NCI-H2227 (cell line): ENCODE measurements around the gene BLOC1S4.
"Not testable (repeated sequence)": the region's sequence is repeated elsewhere in the genome, so short reads cannot be mapped to it uniquely, and the experiment has no call there.

ENCODE experiments used
- DNase-seq: peaks from one replicate; lab custom pipeline; 2025; ENCODE audit not compliant: unreplicated experiment; lab: John Stamatoyannopoulos, UW

Gene BLOC1S4

GRCh38 chr4:6734165-6734786 is 18.3 kb downstream of the BLOC1S4 start:
- DNase-seq, result no peak

DNA sequence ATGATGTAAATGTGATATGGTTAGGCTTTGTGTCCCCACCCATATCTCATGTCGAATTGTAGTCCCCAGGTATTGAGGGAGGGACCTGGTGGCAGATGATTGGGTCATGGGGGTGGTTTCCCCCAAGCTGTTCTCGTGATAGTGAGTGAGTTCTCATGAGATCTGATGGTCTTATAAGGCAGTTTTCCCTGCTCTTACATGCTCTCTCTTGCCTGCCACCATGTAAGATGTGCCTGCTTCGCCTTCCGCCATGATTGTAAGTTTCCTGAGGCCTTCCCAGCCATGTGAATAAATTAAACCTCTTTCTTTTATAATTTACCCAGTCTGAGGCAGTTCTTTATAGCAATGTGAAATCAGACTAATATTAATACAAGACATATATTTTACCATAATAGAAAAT is 23.9 kb downstream of the BLOC1S4 start:
- no peak for DNase-seq

- no peak for DNase-seq
Measured at GRCh38 chr4:6740347-6740746, 24.4 kb downstream of the BLOC1S4 start.

GRCh38 chr4:6742507-6742906 is 26.5 kb downstream of the BLOC1S4 start:
- no peak for DNase-seq

- DNase-seq, result no peak
Measured at GRCh38 chr4:6742989-6743388, 27.0 kb downstream of the BLOC1S4 start.

GRCh38 chr4:6746721-6747293 is 30.8 kb downstream of the BLOC1S4 start:
- no peak for DNase-seq

- DNase-seq, result no peak
Measured at GRCh38 chr4:6747294-6748051, 31.5 kb downstream of the BLOC1S4 start.

DNA sequence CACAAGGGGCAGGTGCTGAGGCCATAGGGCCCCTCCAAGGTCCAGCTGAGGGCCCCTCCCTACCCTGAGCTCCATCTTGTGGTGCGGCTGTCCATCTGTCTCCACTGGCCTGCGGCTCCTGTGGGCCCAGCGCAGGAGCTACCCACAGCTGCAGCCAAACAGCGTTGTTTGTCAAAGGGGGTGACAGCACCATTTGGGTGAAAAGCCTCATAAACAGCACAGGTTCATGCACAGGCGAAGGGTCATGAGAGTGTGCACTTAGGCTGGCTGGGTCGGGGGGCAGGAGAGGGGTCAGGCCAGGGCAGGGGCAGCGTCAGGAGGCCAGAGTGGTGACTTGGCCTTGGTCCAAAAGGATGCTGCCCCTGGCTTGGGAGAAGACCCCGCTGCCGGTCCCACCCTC is 32.3 kb downstream of the BLOC1S4 start:
- DNase-seq, result no peak

- no peak for DNase-seq
Measured at GRCh38 chr4:6749340-6750171, 33.6 kb downstream of the BLOC1S4 start.

GRCh38 chr4:6750286-6751221 is 34.6 kb downstream of the BLOC1S4 start:
- no peak for DNase-seq

GRCh38 chr4:6751611-6752485 is 35.9 kb downstream of the BLOC1S4 start:
- DNase-seq, result no peak

DNA sequence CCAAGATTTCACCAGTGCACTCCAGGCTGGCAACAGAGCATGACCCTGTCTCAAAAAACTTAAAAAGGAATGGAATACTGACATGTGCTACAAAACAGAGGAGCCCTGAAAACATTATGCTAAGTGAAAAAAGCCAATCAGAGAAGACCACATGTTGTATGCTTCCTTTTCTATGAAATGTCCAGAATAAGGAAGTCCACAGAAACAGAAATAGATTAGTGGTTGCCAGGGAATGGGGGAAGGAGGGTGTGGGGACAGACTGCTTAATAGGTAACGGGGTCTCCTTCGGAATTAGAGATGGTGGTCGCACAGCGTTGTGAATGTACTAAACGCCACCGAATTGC is 36.5 kb downstream of the BLOC1S4 start:
- no peak for DNase-seq

- DNase-seq, result no peak
Measured at GRCh38 chr4:6753103-6753560, 37.2 kb downstream of the BLOC1S4 start.

GRCh38 chr4:6753891-6754290 is 37.9 kb downstream of the BLOC1S4 start:
- no peak for DNase-seq

DNA sequence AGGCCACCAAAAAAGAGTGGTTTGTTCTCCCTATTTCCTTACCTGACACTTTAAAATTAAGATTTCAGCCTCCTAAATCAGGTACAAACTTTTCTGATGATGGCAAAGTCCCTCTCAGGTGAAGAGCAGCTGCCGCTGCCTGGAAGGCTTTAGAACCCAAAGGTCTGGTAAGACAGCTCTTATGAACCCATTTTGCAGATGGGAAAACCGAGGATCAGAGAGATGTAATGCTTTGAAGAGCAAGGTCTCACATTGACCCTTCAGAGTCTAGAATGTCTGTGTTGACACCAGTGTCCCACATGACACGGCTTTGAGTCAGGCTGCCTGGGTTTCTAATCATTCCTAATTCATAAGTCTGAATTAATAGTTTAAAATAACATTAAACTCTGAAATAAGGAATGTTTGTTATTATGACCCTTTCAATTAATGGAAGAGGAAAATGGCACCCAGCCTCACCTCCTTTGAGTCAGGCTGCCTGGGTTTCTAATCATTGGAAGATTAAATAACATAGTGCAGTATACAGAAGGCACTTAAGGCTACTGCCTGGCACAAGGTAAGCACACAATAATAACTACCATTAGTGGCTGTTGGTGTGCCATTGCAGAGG is 38.6 kb downstream of the BLOC1S4 start:
- DNase-seq, result no peak

DNA sequence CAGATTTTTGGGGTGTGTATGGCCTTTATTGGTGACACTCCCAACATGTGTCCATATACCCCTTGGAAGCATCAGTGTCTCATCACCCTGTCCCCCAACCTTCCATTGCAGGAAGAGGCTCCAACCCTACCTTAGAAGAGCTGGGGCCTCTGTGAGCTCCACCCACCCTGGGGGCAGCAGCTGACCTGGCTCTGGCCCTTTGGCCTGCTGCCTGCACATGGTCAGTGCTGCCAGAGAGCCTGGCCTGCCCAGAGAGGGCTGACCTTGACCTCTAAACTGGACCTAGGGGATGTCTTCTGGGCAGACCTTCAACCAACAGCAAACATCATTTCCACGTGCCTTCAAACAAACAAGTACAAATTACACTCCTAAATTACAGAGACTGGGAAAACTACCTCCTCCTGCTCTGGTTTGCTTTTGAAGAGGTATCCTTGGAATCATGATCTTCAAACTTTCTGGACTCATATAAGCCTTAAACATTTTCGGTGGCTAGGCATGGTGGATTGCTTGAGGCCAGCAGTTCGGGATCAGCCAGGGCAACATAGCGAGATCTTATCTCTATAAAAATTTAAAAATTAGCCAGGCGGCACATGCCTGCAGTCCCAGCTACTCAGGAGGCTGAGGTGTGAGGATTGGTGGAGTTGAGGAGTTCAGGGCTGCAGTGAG is 39.2 kb downstream of the BLOC1S4 start:
- DNase-seq, result no peak

DNA sequence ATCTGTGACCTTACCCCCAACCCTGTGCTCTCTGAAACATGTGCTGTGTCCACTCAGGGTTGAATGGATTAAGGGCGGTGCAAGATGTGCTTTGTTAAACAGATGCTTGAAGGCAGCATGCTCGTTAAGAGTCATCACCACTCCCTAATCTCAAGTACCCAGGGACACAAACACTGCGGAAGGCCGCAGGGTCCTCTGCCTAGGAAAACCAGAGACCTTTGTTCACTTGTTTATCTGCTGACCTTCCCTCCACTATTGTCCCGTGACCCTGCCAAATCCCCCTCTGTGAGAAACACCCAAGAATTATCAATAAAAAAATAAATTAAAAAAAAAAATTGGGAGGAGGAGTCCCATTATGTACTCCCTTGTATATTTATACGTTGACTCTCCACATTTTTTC is 40.4 kb downstream of the BLOC1S4 start:
- DNase-seq, result not testable (repeated sequence)

- DNase-seq, result no peak
Measured at GRCh38 chr4:6758728-6759127, 42.8 kb downstream of the BLOC1S4 start.

DNA sequence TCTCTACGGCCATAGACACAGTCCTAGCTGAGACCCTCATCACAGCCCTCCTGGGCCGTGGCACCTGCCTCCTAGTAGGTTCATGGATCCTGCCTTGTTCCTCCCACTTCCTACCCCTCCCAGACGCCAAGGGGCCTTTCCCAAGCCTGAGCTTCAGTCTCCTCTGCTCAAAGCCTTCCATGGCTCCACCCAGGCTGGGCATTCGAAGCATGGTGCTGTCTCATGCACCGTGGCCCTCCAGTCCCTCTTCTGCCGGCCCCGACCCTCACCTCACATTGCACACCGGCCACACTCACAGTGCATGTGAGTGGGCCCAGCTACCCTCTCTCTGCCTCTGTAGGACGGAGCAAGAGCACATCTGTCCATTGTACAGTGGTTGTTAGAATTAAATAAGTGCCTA is 44.9 kb downstream of the BLOC1S4 start:
- no peak for DNase-seq
